ENCODE results near the gene SLC12A2.

GRCh38 chr5:128216285-128216684 lies 132.7 kb downstream of the SLC12A2 start:
- no peak for TF ChIP-seq CTCF (IDR thresholded peaks at IDR 0.05; ENCODE audit: poor library complexity)
- TF ChIP-seq EZH2 (IDR thresholded peaks at IDR 0.05; ENCODE audit: borderline replicate concordance), result no peak

Measured in hepatocyte (in vitro differentiated cells).